ENCODE data around the gene BNC2.

GRCh38 chr9:16846986-16847385, 23.5 kb downstream of the BNC2 start:
- TF ChIP-seq CTCF (IDR thresholded peaks at IDR 0.05) (no peak), POLR2AphosphoS5 (IDR thresholded peaks at IDR 0.05) (no peak)
